CD14-positive monocyte (primary cell): Measurements from ENCODE around the gene S100B. TPM values are rescaled to one million over a fixed set of nuclear protein-coding genes. Genes with fewer than 3 reads are reported as not detected.

Experiments
- DNase-seq, 3 donors: peaks; one replicate each; pipeline ENCODE4 v3.0.0-alpha.2; 2011 to 2022
- H2AFZ ChIP-seq: 2 replicates; pipeline ENCODE4 v1.6.0; 2012; ENCODE audit warnings: mild to moderate bottlenecking, low read depth, low read length, inconsistent platforms; ENCODE audit not compliant: insufficient read depth, poor library complexity, severe bottlenecking
- H3K27ac ChIP-seq, 2 donors: 1 replicate in 1 of 2; 2 replicates in 1 of 2; pipeline ENCODE4 v1.5.1; 2012 to 2013; ENCODE audit warnings: low read length in 2 of 2, control low read depth in 1 of 2, inconsistent platforms in 1 of 2, low read depth in 1 of 2, mild to moderate bottlenecking in 1 of 2
- H3K27me3 ChIP-seq, 2 donors: one replicate each; pipeline versions ENCODE4 v1.6.0 to v1.6.1; 2011 to 2013; ENCODE audit warnings: low read length in 2 of 2; ENCODE audit not compliant: control insufficient read depth in 2 of 2, insufficient read depth in 2 of 2
- H3K36me3 ChIP-seq, 2 donors: replicated peaks in 1 of 2; 1 replicate in 1 of 2; 2 replicates in 1 of 2; pipeline versions ENCODE4 v1.5.1 to v1.6.1; 2012 to 2013; ENCODE audit warnings: low read length in 2 of 2, control low read depth in 1 of 2, inconsistent platforms in 1 of 2, mild to moderate bottlenecking in 1 of 2; ENCODE audit not compliant: insufficient read depth in 2 of 2, control insufficient read depth in 1 of 2
- H3K4me1 ChIP-seq, 2 donors: 1 replicate in 1 of 2; 2 replicates in 1 of 2; pipeline versions ENCODE4 v1.5.1 to v1.6.1; 2012 to 2013; ENCODE audit warnings: low read length in 2 of 2, control low read depth in 1 of 2, inconsistent platforms in 1 of 2, mild to moderate bottlenecking in 1 of 2, moderate library complexity in 1 of 2; ENCODE audit not compliant: insufficient read depth in 2 of 2, control insufficient read depth in 1 of 2
- H3K4me2 ChIP-seq: replicated peaks from 2 replicates; pipeline ENCODE3; 2012; ENCODE audit warnings: low read length, moderate library complexity, mild to moderate bottlenecking; ENCODE audit not compliant: poor library complexity, severe bottlenecking; ENCODE audit errors: extremely low read depth
- H3K4me3 ChIP-seq, 3 experiments: fragments of 200-600 bp in 1 of 3; sonication (generic) in 1 of 3; replicated peaks in 1 of 3; 1 replicate in 2 of 3; 2 replicates in 1 of 3; pipeline ENCODE4 v1.5.1; 2011 to 2013; ENCODE audit warnings: low read length in 3 of 3, mild to moderate bottlenecking in 3 of 3, control low read depth in 2 of 3, low read depth in 2 of 3, inconsistent platforms in 1 of 3, moderate library complexity in 1 of 3
- H3K79me2 ChIP-seq: 2 replicates; pipeline ENCODE4 v1.6.0; 2012; ENCODE audit warnings: mild to moderate bottlenecking, control low read depth, inconsistent platforms, low read length, moderate library complexity; ENCODE audit not compliant: insufficient read depth
- H3K9ac ChIP-seq: 2 replicates; pipeline ENCODE4 v1.6.0; 2017; ENCODE audit warnings: low read length, mild to moderate bottlenecking; ENCODE audit not compliant: insufficient read depth, poor library complexity, severe bottlenecking
- H3K9me3 ChIP-seq, 2 donors: replicated peaks in 1 of 2; 1 replicate in 1 of 2; 2 replicates in 1 of 2; pipeline versions ENCODE4 v1.5.1 to v1.6.1; 2012 to 2013; ENCODE audit warnings: low read length in 2 of 2, control low read depth in 1 of 2; ENCODE audit not compliant: control insufficient read depth in 1 of 2, insufficient read depth in 1 of 2
- H4K20me1 ChIP-seq: 2 replicates; pipeline ENCODE4 v1.6.0; 2012; ENCODE audit warnings: mild to moderate bottlenecking, low read length, control low read depth, moderate library complexity; ENCODE audit not compliant: insufficient read depth
- H3K27ac Mint-ChIP-seq, 7 donors: one replicate each; pipeline ENCODE4 v1.8.0; 2020; ENCODE audit warnings: mild to moderate bottlenecking in 7 of 7, mixed read lengths in 7 of 7, moderate library complexity in 6 of 7, inconsistent platforms in 2 of 7
- H3K27me3 Mint-ChIP-seq, 3 donors: one replicate each; pipeline ENCODE4 v1.8.0; 2021 to 2022; ENCODE audit warnings: low read depth in 3 of 3, mild to moderate bottlenecking in 3 of 3, mixed read lengths in 3 of 3, moderate library complexity in 3 of 3, inconsistent platforms in 1 of 3
- H3K36me3 Mint-ChIP-seq, 2 donors: one replicate each; pipeline ENCODE4 v1.8.0; 2020; ENCODE audit warnings: mixed read lengths in 2 of 2, inconsistent platforms in 1 of 2, mild to moderate bottlenecking in 1 of 2
- H3K4me1 Mint-ChIP-seq: one replicate; pipeline ENCODE4 v1.8.0; 2020; ENCODE audit warnings: mild to moderate bottlenecking, mixed read lengths
- H3K4me3 Mint-ChIP-seq, 2 donors: one replicate each; pipeline ENCODE4 v1.8.0; 2020; ENCODE audit warnings: mild to moderate bottlenecking in 2 of 2, mixed read lengths in 2 of 2, moderate library complexity in 1 of 2
- H3K9me3 Mint-ChIP-seq, 7 donors: one replicate each; pipeline ENCODE4 v1.8.0; 2020 to 2022; ENCODE audit warnings: mixed read lengths in 7 of 7, mild to moderate bottlenecking in 6 of 7, moderate library complexity in 6 of 7, inconsistent platforms in 2 of 7
- WGBS: methylation state at CpG from one replicate; pipeline ENCODE4 v1.1.5; 2013; ENCODE audit warnings: missing lambda C conversion rate; ENCODE audit not compliant: insufficient coverage; 5-methylcytosine and 5-hydroxymethylcytosine counted together
- intact Hi-C, 2 donors: fragments of 100-400 bp; cut with micrococcal nuclease; formaldehyde crosslinking; loops; one replicate each; pipeline versions ENCODE4 v1.15.0 to v1.15.1; 2023
- polyA plus RNA-seq, 3 donors: library from polyadenylated mRNA; depleted of rRNA in 1 of 3; unstranded in 2 of 3; stranded (reverse) in 1 of 3; fragments of 300-500 nt in 2 of 3; fragments of >200 nt in 1 of 3; fragmentation: Illumina TruSeq in 2 of 3; gene quantifications; 1 replicate in 2 of 3; 2 replicates in 1 of 3; pipeline ENCODE4 v1.2.3, GENCODE V29; 2012 to 2021
- TF ChIP-seq, protein P1 (sequence below): fragments of 200-600 bp; IDR thresholded peaks from one replicate; pipeline ENCODE4 v1.8.0; 2022; ENCODE audit warnings: antibody characterized with exemption, mild to moderate bottlenecking

S100B gene
- polyA plus RNA-seq, 3 donors: 0.59 to 1.4 (median 0.67) TPM

DNA sequence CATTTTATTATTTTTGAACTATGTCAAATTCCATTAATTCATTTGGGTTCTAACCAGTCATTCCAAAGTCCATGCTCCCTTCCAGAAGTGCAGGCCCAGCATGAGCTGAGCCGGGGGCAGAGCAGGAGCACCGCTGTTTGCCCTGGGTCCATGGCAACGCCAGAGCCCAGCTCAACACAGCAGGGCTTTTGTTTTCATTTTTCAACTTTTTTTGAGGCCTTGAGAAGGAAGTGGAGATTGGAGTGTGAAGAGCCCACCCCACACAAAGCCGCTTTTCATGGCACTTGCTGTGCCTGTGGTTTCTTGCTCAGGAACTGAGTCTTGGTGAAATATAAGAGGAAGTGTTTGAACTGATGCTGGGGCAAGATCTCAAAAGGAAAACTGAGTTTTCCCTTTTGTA lies 17.3 kb upstream of the S100B start:
- Histone ChIP-seq H3K4me1 (peaks cover 42 to 54% of the 10 kb centered on the region in 2 donors), H4K20me1 (no peaks in the 10 kb centered on the region), H3K36me3 (no peaks in the 10 kb centered on the region), H3K4me3 (peak overlapping the region in 1 of 3 experiments; percentile 23), H3K27ac (peak overlapping the region; percentile 77 to 84), H2AFZ (peak overlapping the region; percentile 55), H3K27me3 (no peaks in the 10 kb centered on the region), H3K9ac (peak overlapping the region; percentile 11), H3K79me2 (no peaks in the 10 kb centered on the region), H3K9me3 (peaks cover 9 to 15% of the 10 kb centered on the region in 2 donors), H3K4me2 (peak overlapping the region; percentile 50)
- DNase-seq: peak; percentile 61 to 70 (median 65)
- Mint-ChIP-seq H3K27ac (peak overlapping the region; percentile 89 to 97 (median 96)), H3K4me3 (peak overlapping the region; percentile 20 to 71), H3K27me3 (peaks cover 0 to 2% (median 0%) of the 10 kb centered on the region in 3 donors), H3K4me1 (peaks cover 50% of the 10 kb centered on the region), H3K36me3 (peaks cover 4 to 12% of the 10 kb centered on the region in 2 donors), H3K9me3 (peaks cover 11 to 23% (median 20%) of the 10 kb centered on the region in 7 donors)
- TF ChIP-seq, protein P1, sequence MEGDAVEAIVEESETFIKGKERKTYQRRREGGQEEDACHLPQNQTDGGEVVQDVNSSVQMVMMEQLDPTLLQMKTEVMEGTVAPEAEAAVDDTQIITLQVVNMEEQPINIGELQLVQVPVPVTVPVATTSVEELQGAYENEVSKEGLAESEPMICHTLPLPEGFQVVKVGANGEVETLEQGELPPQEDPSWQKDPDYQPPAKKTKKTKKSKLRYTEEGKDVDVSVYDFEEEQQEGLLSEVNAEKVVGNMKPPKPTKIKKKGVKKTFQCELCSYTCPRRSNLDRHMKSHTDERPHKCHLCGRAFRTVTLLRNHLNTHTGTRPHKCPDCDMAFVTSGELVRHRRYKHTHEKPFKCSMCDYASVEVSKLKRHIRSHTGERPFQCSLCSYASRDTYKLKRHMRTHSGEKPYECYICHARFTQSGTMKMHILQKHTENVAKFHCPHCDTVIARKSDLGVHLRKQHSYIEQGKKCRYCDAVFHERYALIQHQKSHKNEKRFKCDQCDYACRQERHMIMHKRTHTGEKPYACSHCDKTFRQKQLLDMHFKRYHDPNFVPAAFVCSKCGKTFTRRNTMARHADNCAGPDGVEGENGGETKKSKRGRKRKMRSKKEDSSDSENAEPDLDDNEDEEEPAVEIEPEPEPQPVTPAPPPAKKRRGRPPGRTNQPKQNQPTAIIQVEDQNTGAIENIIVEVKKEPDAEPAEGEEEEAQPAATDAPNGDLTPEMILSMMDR: no peak
- 0% methylated on average over 2 of the region's 4 CpGs for WGBS
- intact Hi-C loops: no loop called here

DNA sequence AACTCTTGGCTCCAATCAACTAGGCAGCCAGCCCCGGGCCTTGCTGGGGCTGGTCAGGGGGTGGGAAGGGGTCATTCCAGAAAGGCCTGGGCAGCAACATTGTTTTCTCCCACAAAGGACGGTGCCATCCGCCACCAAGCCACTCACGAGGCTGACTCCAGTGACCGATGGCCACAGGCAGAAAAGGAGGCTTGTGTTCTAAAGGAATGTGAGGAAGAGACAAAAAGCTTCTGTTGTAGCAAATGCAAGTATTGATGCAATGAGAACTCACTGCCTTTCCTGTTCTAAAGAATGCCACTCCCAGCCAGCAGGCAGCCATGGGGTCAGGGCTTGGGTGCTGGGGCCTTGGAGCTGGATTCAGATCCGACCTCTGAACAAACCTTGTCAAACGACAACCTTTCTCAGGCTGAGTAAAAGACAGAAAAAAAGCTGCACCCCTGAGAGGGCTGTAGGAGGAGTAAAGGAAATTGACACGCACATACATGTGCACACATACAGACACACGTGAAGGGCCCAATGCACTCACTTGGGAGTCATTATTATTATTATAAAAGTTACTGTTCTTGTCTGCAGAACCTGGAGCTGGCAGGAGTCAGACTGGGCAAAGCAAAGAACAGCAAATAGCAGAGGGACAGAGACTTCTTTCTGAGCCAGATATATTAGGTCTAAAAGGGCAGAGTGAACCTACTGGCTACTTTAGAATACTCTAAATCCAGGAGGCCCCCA lies 16.7 kb upstream of the S100B start:
- 80% methylated on average over 2 of the region's 9 CpGs for WGBS
- peaks cover 36 to 54% of the 10 kb centered on the region in 2 donors for H3K4me1 ChIP-seq
- peaks cover 49% of the 10 kb centered on the region for H3K4me1 Mint-ChIP-seq

More for the DNA sequence above, 16.7 kb upstream of the S100B start:
- H3K27me3 ChIP-seq: no peaks in the 10 kb centered on the region
- Mint-ChIP-seq H3K27ac (peak overlapping the region; percentile 89 to 97 (median 96)), H3K27me3 (peaks cover 0 to under 1% (median 0%) of the 10 kb centered on the region in 3 donors), H3K36me3 (peaks cover 4 to 11% of the 10 kb centered on the region in 2 donors), H3K4me3 (no peak overlapping the region), H3K9me3 (peaks cover 14 to 25% (median 21%) of the 10 kb centered on the region in 7 donors)
- TF ChIP-seq, protein P1: no peak
- peak overlapping the region; percentile 77 to 84 for H3K27ac ChIP-seq
- no peak for DNase-seq
- peak overlapping the region; percentile 50 for H3K4me2 ChIP-seq
- H4K20me1 ChIP-seq: no peaks in the 10 kb centered on the region
- peaks cover 9 to 13% of the 10 kb centered on the region in 2 donors for H3K9me3 ChIP-seq
- no peaks in the 10 kb centered on the region for H3K79me2 ChIP-seq
- H2AFZ ChIP-seq: peak overlapping the region; percentile 55
- H3K36me3 ChIP-seq: no peaks in the 10 kb centered on the region
- peak overlapping the region in 1 of 3 experiments; percentile 23 for H3K4me3 ChIP-seq
- intact Hi-C loops: no loop called here
- H3K9ac ChIP-seq: no peak overlapping the region
